ENCODE measurements around the gene GABBR2.

- TF ChIP-seq CTCF (IDR thresholded peaks at IDR 0.05): no peak
- no peak for TF ChIP-seq POLR2AphosphoS5 (IDR thresholded peaks at IDR 0.05)
- TF ChIP-seq POLR2A (IDR thresholded peaks at IDR 0.05): no peak
Observed at GRCh38 chr9:98442541-98442940, 266.2 kb downstream of the GABBR2 start.

Data from breast epithelium (tissue), 3 donors.